GM23248 (cell line): ENCODE data around the gene ARMC10. TPM values are rescaled to one million over a fixed set of nuclear protein-coding genes. Genes with fewer than 3 reads are reported as not detected.
"Not testable (repeated sequence)": the region's sequence is repeated elsewhere in the genome, so short reads cannot be mapped to it uniquely, and the experiment has no call there.

ENCODE experiments used
- DNase-seq: peaks from one replicate; pipeline ENCODE4 v3.0.0-alpha.2; 2015
- H2AFZ ChIP-seq: fragments of 200-600 bp; sonication (generic); 2 replicates; pipeline ENCODE4 v1.6.1; 2016; ENCODE audit warnings: antibody characterized with exemption
- H3F3A ChIP-seq: fragments of 200-600 bp; sonication (generic); 2 replicates; pipeline ENCODE4 v1.6.1; 2016; ENCODE audit warnings: mild to moderate bottlenecking, antibody characterized with exemption, mixed run types; ENCODE audit not compliant: insufficient read depth
- H3K27ac ChIP-seq: fragments of 200-600 bp; sonication (generic); 2 replicates; pipeline ENCODE4 v1.5.1; 2016; ENCODE audit warnings: mild to moderate bottlenecking
- H3K27me3 ChIP-seq: fragments of 200-600 bp; sonication (generic); replicated peaks from 2 replicates; pipeline ENCODE4 v1.6.1; 2016; ENCODE audit warnings: mild to moderate bottlenecking; ENCODE audit not compliant: insufficient read depth
- H3K36me3 ChIP-seq: fragments of 200-600 bp; sonication (generic); 2 replicates; pipeline ENCODE4 v1.6.1; 2016; ENCODE audit warnings: low read depth, mild to moderate bottlenecking
- H3K4me1 ChIP-seq: fragments of 200-600 bp; sonication (generic); 2 replicates; pipeline ENCODE4 v1.6.1; 2016; ENCODE audit warnings: mild to moderate bottlenecking; ENCODE audit not compliant: insufficient read depth
- H3K4me2 ChIP-seq: fragments of 200-600 bp; sonication (generic); one replicate; pipeline ENCODE4 v1.6.1; 2016; ENCODE audit warnings: mild to moderate bottlenecking; ENCODE audit not compliant: unreplicated experiment
- H3K4me3 ChIP-seq: fragments of 200-600 bp; sonication (generic); 2 replicates; pipeline ENCODE4 v1.5.1; 2016; ENCODE audit warnings: mild to moderate bottlenecking
- H3K79me2 ChIP-seq: fragments of 200-600 bp; sonication (generic); 2 replicates; pipeline ENCODE4 v1.6.1; 2016; ENCODE audit warnings: mild to moderate bottlenecking; ENCODE audit not compliant: insufficient read depth
- H3K9ac ChIP-seq: fragments of 200-600 bp; sonication (generic); 2 replicates; pipeline ENCODE4 v1.6.1; 2016; ENCODE audit warnings: mild to moderate bottlenecking
- H3K9me2 ChIP-seq: fragments of 200-600 bp; sonication (generic); 2 replicates; pipeline ENCODE4 v1.6.1; 2016; ENCODE audit warnings: mixed run types, mild to moderate bottlenecking, moderate library complexity; ENCODE audit not compliant: insufficient read depth
- H3K9me3 ChIP-seq: fragments of 200-600 bp; sonication (generic); one replicate; pipeline ENCODE4 v1.6.1; 2017; ENCODE audit warnings: low read depth
- H4K20me1 ChIP-seq: fragments of 200-600 bp; sonication (generic); 2 replicates; pipeline ENCODE4 v1.6.0; 2016; ENCODE audit not compliant: insufficient read depth
- EZH2 ChIP-seq: fragments of 200-600 bp; sonication (generic); IDR thresholded peaks from 2 replicates; pipeline ENCODE4 v1.6.1; 2018; ENCODE audit warnings: antibody characterized with exemption, mild to moderate bottlenecking; ENCODE audit not compliant: insufficient read depth, poor library complexity, severe bottlenecking
- EZH2phosphoT487 ChIP-seq: fragments of 200-600 bp; sonication (generic); IDR thresholded peaks from 2 replicates; pipeline ENCODE4 v1.6.1; 2018; ENCODE audit warnings: antibody characterized with exemption, moderate library complexity, mild to moderate bottlenecking, low read depth; ENCODE audit not compliant: insufficient read depth
- WGBS, 2 experiments: methylation state at CpG; one replicate each; pipeline ENCODE4 v1.1.6; 2015 to 2017; ENCODE audit warnings: low lambda C conversion rate in 2 of 2, low coverage in 1 of 2; ENCODE audit errors: missing lambda C conversion rate in 2 of 2; 5-methylcytosine and 5-hydroxymethylcytosine counted together
- in situ Hi-C: fragments of 300-500 bp; cut with MboI; formaldehyde crosslinking; loops from 2 replicates; pipeline ENCODE4 v1.15.0; 2020
- polyA plus RNA-seq: library from polyadenylated mRNA; unstranded; fragments of >200 nt; fragmentation: Nextera tagmentation; extraction: Ambion mirVana; gene quantifications from 2 replicates; pipeline ENCODE4 v1.2.1, GENCODE V29; 2016
- total RNA-seq: library from RNA; depleted of rRNA; stranded (reverse); fragments of >200 nt; shearing (Covaris generic); gene quantifications from 2 replicates; pipeline ENCODE4 v1.2.3, GENCODE V29; 2014

ARMC10 gene
- total and polyA plus RNA-seq, 2 experiments from 2014 or later, result 39.2 to 41.9 TPM

DNA sequence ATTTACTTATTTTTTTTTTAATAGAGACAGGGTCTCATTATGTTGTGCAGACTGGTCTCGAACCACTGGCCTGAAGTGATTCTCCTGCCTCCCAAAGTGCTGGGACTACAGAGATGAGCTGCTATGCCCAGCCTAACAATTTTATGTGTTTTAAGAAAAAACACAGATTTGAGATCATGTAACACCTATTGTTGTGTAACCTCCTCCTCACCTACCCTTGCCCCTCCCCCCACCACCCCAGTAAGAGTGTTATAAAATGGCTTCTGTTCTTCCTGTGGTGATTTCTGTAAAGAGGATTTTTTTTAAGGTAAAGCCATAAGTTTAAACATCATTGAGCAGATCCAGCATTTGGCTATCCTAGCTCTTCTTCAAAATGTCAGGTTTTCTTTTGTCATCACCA, 7.6 kb downstream of the ARMC10 start:
- Histone ChIP-seq H3K4me2 (no peak overlapping the region), H4K20me1 (no peaks in the 10 kb centered on the region), H3K4me1 (no peaks in the 10 kb centered on the region), H3K27ac (no peak overlapping the region), H3K9ac (no peak overlapping the region), H3K36me3 (peaks cover 14% of the 10 kb centered on the region), H2AFZ (no peak overlapping the region), H3F3A (no peaks in the 10 kb centered on the region), H3K79me2 (peaks cover 49% of the 10 kb centered on the region), H3K9me2 (no peaks in the 10 kb centered on the region), H3K4me3 (no peak overlapping the region), H3K27me3 (no peaks in the 10 kb centered on the region), H3K9me3 (no peaks in the 10 kb centered on the region)
- 93 to 100% methylated on average over 1 of the region's 1 CpG for WGBS, 2 experiments
- no peak for TF ChIP-seq EZH2
- no peak for TF ChIP-seq EZH2phosphoT487
- in situ Hi-C loops, result no loop called here
- DNase-seq, result no peak

DNA sequence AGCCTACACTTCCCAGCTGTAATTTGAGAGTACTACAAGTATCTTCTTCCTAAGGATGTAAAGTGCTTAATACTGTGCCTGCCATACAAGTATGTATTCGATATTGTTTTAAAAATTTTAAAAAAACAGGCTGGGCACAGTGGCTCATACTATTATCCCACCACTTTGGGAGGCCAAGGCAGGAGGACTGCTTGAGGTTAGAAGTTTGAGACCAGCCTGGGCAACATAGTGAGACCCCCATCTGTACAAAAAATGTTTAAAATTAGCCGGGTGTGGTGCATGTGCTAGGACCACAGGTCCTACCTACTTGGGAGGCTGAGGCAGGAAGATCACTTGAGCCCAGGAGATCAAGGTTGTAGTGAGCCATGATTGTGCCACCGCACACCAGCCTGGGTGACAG, 8.3 kb downstream of the ARMC10 start:
- H3K27me3 ChIP-seq, result no peaks in the 10 kb centered on the region
- TF ChIP-seq EZH2, result no peak
- TF ChIP-seq EZH2phosphoT487, result no peak
- H3K9me3 ChIP-seq, result no peaks in the 10 kb centered on the region
- H2AFZ ChIP-seq, result no peak overlapping the region
- no peak overlapping the region for H3K9ac ChIP-seq
- no peak overlapping the region for H3K27ac ChIP-seq
- H3K4me2 ChIP-seq, result no peak overlapping the region
- H3K4me3 ChIP-seq, result no peak overlapping the region
- peaks cover 42% of the 10 kb centered on the region for H3K79me2 ChIP-seq
- no peaks in the 10 kb centered on the region for H4K20me1 ChIP-seq
- H3F3A ChIP-seq, result no peaks in the 10 kb centered on the region
- no peak for DNase-seq
- H3K9me2 ChIP-seq, result no peaks in the 10 kb centered on the region
- in situ Hi-C loops, result no loop called here
- 94 to 99% methylated on average over 3 of the region's 3 CpGs for WGBS, 2 experiments
- no peaks in the 10 kb centered on the region for H3K4me1 ChIP-seq
- peaks cover 21% of the 10 kb centered on the region for H3K36me3 ChIP-seq

DNA sequence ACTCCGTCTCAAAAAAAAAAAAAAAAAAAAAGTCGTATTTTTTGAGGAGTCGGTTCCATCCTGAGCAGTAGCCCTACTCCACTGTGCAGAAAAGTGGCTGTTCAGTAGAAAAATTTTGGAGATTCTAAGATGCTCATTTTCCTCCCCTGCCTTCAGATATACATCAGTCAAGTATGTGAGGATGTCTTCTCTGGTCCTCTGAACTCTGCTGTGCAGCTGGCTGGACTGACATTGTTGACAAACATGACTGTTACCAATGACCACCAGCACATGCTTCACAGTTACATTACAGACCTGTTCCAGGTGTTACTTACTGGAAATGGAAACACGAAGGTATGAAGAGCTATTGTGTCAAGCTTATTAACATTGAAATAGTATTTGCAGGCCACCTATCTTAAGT, 17.4 kb downstream of the ARMC10 start:
- H3K79me2 ChIP-seq, H3K4me2 ChIP-seq, H3K9me2 ChIP-seq, H3K4me3 ChIP-seq, H2AFZ ChIP-seq, H3F3A ChIP-seq, H3K9ac ChIP-seq, DNase-seq, H3K27me3 ChIP-seq, in situ Hi-C loops, H3K4me1 ChIP-seq, H3K27ac ChIP-seq, H3K9me3 ChIP-seq, H4K20me1 ChIP-seq: not testable (repeated sequence)
- H3K36me3 ChIP-seq, result peaks cover 25% of the 10 kb centered on the region
- 74 to 100% methylated on average over 3 to 4 of the region's 4 CpGs for WGBS, 2 experiments

DNA sequence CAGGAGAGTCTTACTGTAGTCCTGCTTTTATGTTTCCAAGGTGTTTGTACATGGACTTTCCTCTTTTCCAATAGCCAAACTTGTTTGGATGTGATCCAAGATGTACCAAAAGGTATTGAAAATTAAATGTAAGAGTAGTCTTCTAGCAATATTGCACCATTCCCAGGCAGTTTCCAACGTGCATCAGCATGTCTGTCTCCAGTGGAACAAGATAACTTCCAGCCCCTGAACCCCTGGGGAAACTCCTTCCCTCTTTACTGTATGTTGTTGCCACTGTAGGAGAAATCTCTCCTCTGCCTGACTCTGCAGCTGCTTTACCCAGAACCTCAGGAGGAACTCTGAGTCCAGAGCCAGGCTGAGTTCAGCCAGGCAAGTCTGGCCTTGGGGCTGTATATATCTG, 18.5 kb downstream of the ARMC10 start:
- Histone ChIP-seq H3K9me2 (no peaks in the 10 kb centered on the region), H3K4me1 (no peaks in the 10 kb centered on the region), H3K9ac (no peak overlapping the region), H3K27ac (no peak overlapping the region), H2AFZ (no peak overlapping the region), H3K9me3 (no peaks in the 10 kb centered on the region), H3K4me3 (no peak overlapping the region), H3K4me2 (no peak overlapping the region), H3F3A (no peaks in the 10 kb centered on the region), H4K20me1 (no peaks in the 10 kb centered on the region), H3K79me2 (no peaks in the 10 kb centered on the region), H3K27me3 (no peaks in the 10 kb centered on the region), H3K36me3 (peaks cover 20% of the 10 kb centered on the region; the same call in 1 of the 2 replicates)
- in situ Hi-C loops, result no loop called here
- 43 to 52% methylated on average over 1 of the region's 1 CpG for WGBS, 2 experiments
- no peak for DNase-seq
- TF ChIP-seq EZH2phosphoT487, result no peak
- TF ChIP-seq EZH2, result no peak

DNA sequence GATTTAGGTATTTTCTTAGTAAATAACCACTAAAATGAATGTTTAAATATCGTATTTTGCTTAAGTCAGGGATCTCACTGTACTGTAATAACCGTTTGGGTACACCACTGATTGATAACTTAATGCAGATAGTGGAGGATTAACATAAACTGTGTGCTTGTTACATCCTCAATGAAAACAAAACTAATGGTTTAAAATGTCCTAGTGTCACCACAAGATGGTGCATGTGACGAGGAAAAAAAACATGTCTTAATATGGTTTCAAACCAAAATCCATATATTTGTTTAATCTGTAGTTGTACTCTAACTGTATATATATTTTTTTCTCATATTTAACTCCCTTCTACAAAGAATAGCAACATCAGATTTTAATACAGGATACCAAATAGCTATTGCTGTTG, 19.2 kb downstream of the ARMC10 start:
- Histone ChIP-seq H3K27me3 (no peaks in the 10 kb centered on the region), H3K4me1 (no peaks in the 10 kb centered on the region), H3K36me3 (peaks cover 13% of the 10 kb centered on the region; the same call in 1 of the 2 replicates), H3K79me2 (no peaks in the 10 kb centered on the region), H3F3A (no peaks in the 10 kb centered on the region), H3K4me3 (no peak overlapping the region), H4K20me1 (no peaks in the 10 kb centered on the region), H2AFZ (no peak overlapping the region), H3K9ac (no peak overlapping the region), H3K9me2 (no peaks in the 10 kb centered on the region), H3K9me3 (no peaks in the 10 kb centered on the region), H3K27ac (no peak overlapping the region), H3K4me2 (no peak overlapping the region)
- no peak for TF ChIP-seq EZH2phosphoT487
- no peak for TF ChIP-seq EZH2
- no peak for DNase-seq
- WGBS, 2 experiments, result 51 to 53% methylated on average over 3 of the region's 3 CpGs
- in situ Hi-C loops, result no loop called here

DNA sequence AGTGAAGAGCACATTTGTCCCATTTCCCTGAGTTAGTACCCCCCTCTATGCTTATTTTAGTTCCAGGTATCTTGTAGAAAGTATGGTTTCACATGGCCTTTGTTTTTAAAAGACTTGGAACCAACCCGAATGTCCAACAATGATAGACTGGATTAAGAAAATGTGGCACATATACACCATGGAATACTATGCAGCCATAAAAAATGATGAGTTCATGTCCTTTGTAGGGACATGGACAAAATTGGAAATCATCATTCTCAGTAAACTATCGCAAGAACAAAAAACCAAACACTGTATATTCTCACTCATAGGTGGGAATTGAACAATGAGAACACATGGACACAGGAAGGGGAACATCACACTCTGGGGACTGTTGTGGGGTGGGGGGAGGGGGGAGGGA, 20.6 kb downstream of the ARMC10 start:
- H3K9me2 ChIP-seq, DNase-seq, H3K9ac ChIP-seq, H4K20me1 ChIP-seq, H3K4me3 ChIP-seq, H3K27ac ChIP-seq, H3K27me3 ChIP-seq, H3K9me3 ChIP-seq, H3K79me2 ChIP-seq, H2AFZ ChIP-seq, in situ Hi-C loops, H3K4me1 ChIP-seq, H3K4me2 ChIP-seq, H3F3A ChIP-seq: not testable (repeated sequence)
- 94 to 95% methylated on average over 2 of the region's 2 CpGs for WGBS, 2 experiments
- peaks cover 23% of the 10 kb centered on the region for H3K36me3 ChIP-seq
